Limb (tissue), 2 donors: ENCODE results near the gene DOC2A.
"Not testable (repeated sequence)": the region's sequence is repeated elsewhere in the genome, so short reads cannot be mapped to it uniquely, and the experiment has no call there.

Experiments used
- DNase-seq, 2 donors: peaks; one replicate each; pipeline ENCODE4 v3.0.0-alpha.2; 2016; ENCODE audit errors: extremely low spot score in 2 of 2

DOC2A gene

GRCh38 chr16:30010844-30011713 is at the start of gene DOC2A:
Gene DOC2A (minus strand): TSS chr16:30011027. CDS start chr16:30010222, 805 bp downstream.
- DNase-seq = peak in 1 of 2 donors; percentile 74

- DNase-seq = peak in 1 of 2 donors; percentile 22
Measured at GRCh38 chr16:30060346-30060745, 49.5 kb upstream of the DOC2A start.

GRCh38 chr16:30054959-30055553 is 44.2 kb upstream of the DOC2A start:
- DNase-seq = no peak

- DNase-seq = no peak
Measured at GRCh38 chr16:30054451-30054850, 43.6 kb upstream of the DOC2A start.

- DNase-seq = no peak
Measured at GRCh38 chr16:30053376-30054015, 42.7 kb upstream of the DOC2A start.

- DNase-seq = peak; percentile 93 to 96
Measured at GRCh38 chr16:30052671-30053372, 42.0 kb upstream of the DOC2A start.

GRCh38 chr16:30051518-30051917 is 40.7 kb upstream of the DOC2A start:
- no peak for DNase-seq

- no peak for DNase-seq
Measured at GRCh38 chr16:30049871-30050270, 39.0 kb upstream of the DOC2A start.

GRCh38 chr16:30046588-30046987 is 35.8 kb upstream of the DOC2A start:
- no peak for DNase-seq

- DNase-seq = no peak
Measured at GRCh38 chr16:30046178-30046577, 35.4 kb upstream of the DOC2A start.

- peak in 1 of 2 donors; percentile 24 for DNase-seq
Measured at GRCh38 chr16:30041841-30042240, 31.0 kb upstream of the DOC2A start.

GRCh38 chr16:30040690-30041089 is 29.9 kb upstream of the DOC2A start:
- DNase-seq = not testable (repeated sequence)

- no peak for DNase-seq
Measured at GRCh38 chr16:30040221-30040620, 29.4 kb upstream of the DOC2A start.

GRCh38 chr16:30033270-30033669 is 22.4 kb upstream of the DOC2A start:
- DNase-seq = no peak

GRCh38 chr16:30032083-30032819 is 21.4 kb upstream of the DOC2A start:
- DNase-seq = peak; percentile 42 to 77

GRCh38 chr16:30031477-30031918 is 20.7 kb upstream of the DOC2A start:
- DNase-seq = no peak

GRCh38 chr16:30030841-30031413 is 20.1 kb upstream of the DOC2A start, which contains the start of gene TLCD3B:
Gene TLCD3B (minus strand): TSS chr16:30031271. CDS start chr16:30030527, 744 bp downstream.
- DNase-seq = peak in 1 of 2 donors; percentile 67

- no peak for DNase-seq
Measured at GRCh38 chr16:30030011-30030685, 19.3 kb upstream of the DOC2A start.

- peak; percentile 29 to 73 for DNase-seq
Measured at GRCh38 chr16:30028438-30029076, 17.7 kb upstream of the DOC2A start.
